Measurements from ENCODE around the gene USP9X. TPM values are rescaled to one million over a fixed set of nuclear protein-coding genes. Genes with fewer than 3 reads are reported as not detected.

Gene USP9X
- total RNA-seq, 1 donor from 2014 or later: 53.2 TPM

- Histone ChIP-seq H3K27me3 (ENCODE audit: control insufficient read depth, insufficient read depth, low read length) (no peaks in the 10 kb centered on the region), H3K36me3 (ENCODE audit: control insufficient read depth, insufficient read depth, low read length) (no peaks in the 10 kb centered on the region), H3K4me3 (ENCODE audit: low read depth, low read length) (peak overlapping the region; percentile 86)
- TF ChIP-seq, protein P1, sequence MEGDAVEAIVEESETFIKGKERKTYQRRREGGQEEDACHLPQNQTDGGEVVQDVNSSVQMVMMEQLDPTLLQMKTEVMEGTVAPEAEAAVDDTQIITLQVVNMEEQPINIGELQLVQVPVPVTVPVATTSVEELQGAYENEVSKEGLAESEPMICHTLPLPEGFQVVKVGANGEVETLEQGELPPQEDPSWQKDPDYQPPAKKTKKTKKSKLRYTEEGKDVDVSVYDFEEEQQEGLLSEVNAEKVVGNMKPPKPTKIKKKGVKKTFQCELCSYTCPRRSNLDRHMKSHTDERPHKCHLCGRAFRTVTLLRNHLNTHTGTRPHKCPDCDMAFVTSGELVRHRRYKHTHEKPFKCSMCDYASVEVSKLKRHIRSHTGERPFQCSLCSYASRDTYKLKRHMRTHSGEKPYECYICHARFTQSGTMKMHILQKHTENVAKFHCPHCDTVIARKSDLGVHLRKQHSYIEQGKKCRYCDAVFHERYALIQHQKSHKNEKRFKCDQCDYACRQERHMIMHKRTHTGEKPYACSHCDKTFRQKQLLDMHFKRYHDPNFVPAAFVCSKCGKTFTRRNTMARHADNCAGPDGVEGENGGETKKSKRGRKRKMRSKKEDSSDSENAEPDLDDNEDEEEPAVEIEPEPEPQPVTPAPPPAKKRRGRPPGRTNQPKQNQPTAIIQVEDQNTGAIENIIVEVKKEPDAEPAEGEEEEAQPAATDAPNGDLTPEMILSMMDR (IDR thresholded peaks at IDR 0.05; ENCODE audit: insufficient read depth, low read length, severe bottlenecking): no peak
- DNase-seq (ENCODE audit: low read depth) (peak; percentile 12), FAIRE-seq (no peak)
Observed at GRCh38 chrX:41087201-41087600, 2.0 kb downstream of the USP9X start.

GRCh38 chrX:41090568-41091238 is 5.5 kb downstream of the USP9X start:
- TF ChIP-seq, protein P1 (IDR thresholded peaks at IDR 0.05; ENCODE audit: insufficient read depth, low read length, severe bottlenecking): no peak
- DNase-seq (ENCODE audit: low read depth) (peak; percentile 60), FAIRE-seq (no peak)
- no peak overlapping the region for H3K4me3 ChIP-seq (ENCODE audit: low read depth, low read length)
- H3K27me3 ChIP-seq (ENCODE audit: control insufficient read depth, insufficient read depth, low read length): no peaks in the 10 kb centered on the region
- H3K36me3 ChIP-seq (ENCODE audit: control insufficient read depth, insufficient read depth, low read length): no peaks in the 10 kb centered on the region

GRCh38 chrX:41092776-41093175 is 7.5 kb downstream of the USP9X start:
- H3K27me3 ChIP-seq (ENCODE audit: control insufficient read depth, insufficient read depth, low read length): no peaks in the 10 kb centered on the region
- no peak for FAIRE-seq
- H3K36me3 ChIP-seq (ENCODE audit: control insufficient read depth, insufficient read depth, low read length): no peaks in the 10 kb centered on the region
- H3K4me3 ChIP-seq (ENCODE audit: low read depth, low read length): no peak overlapping the region
- no peak for DNase-seq (ENCODE audit: low read depth)
- TF ChIP-seq, protein P1 (IDR thresholded peaks at IDR 0.05; ENCODE audit: insufficient read depth, low read length, severe bottlenecking): no peak

GRCh38 chrX:41095174-41095573 is 9.9 kb downstream of the USP9X start:
- TF ChIP-seq, protein P1 (IDR thresholded peaks at IDR 0.05; ENCODE audit: insufficient read depth, low read length, severe bottlenecking): no peak
- Histone ChIP-seq H3K4me3 (ENCODE audit: low read depth, low read length) (no peak overlapping the region), H3K36me3 (ENCODE audit: control insufficient read depth, insufficient read depth, low read length) (no peaks in the 10 kb centered on the region), H3K27me3 (ENCODE audit: control insufficient read depth, insufficient read depth, low read length) (no peaks in the 10 kb centered on the region)
- DNase-seq (ENCODE audit: low read depth): no peak
- no peak for FAIRE-seq

- TF ChIP-seq, protein P1 (IDR thresholded peaks at IDR 0.05; ENCODE audit: insufficient read depth, low read length, severe bottlenecking): no peak
- FAIRE-seq (no peak), DNase-seq (ENCODE audit: low read depth) (no peak)
- Histone ChIP-seq H3K4me3 (ENCODE audit: low read depth, low read length) (no peak overlapping the region), H3K36me3 (ENCODE audit: control insufficient read depth, insufficient read depth, low read length) (no peaks in the 10 kb centered on the region), H3K27me3 (ENCODE audit: control insufficient read depth, insufficient read depth, low read length) (no peaks in the 10 kb centered on the region)
Observed at GRCh38 chrX:41095908-41096307, 10.7 kb downstream of the USP9X start.
